ENCODE results near the gene RFX2.

Gene RFX2

GRCh38 chr19:5985098-5985783 lies 125.1 kb downstream of the RFX2 start:
- peaks cover 4% of the 10 kb centered on the region for H3K79me2 ChIP-seq (ENCODE audit: insufficient read depth, low read length)
- no peaks in the 10 kb centered on the region for H3K9me2 ChIP-seq (replicated peaks; ENCODE audit: insufficient read depth, low read length)
- H3K9ac ChIP-seq (ENCODE audit: low read length): no peak overlapping the region
- H3F3A ChIP-seq (ENCODE audit: insufficient read depth): 0 out of 2 replicates have a peak, but pooled peaks cover 2% of the 10 kb centered on the region
- H4K20me1 ChIP-seq (ENCODE audit: low read depth, low read length): no peaks in the 10 kb centered on the region
- no peak overlapping the region for H2AFZ ChIP-seq (ENCODE audit: low read depth, low read length, severe bottlenecking)
- H3K4me3 ChIP-seq (ENCODE audit: insufficient read depth, low read length, poor library complexity, severe bottlenecking): no peak overlapping the region
- no peak for TF ChIP-seq CTCF (IDR thresholded peaks at IDR 0.05; ENCODE audit: insufficient read depth, low read length, poor library complexity, severe bottlenecking)
- H3K4me2 ChIP-seq (ENCODE audit: low read depth, low read length, poor library complexity, severe bottlenecking): no peak overlapping the region
- H3K9me3 ChIP-seq (ENCODE audit: insufficient read depth, low read length): no peaks in the 10 kb centered on the region
- H3K27me3 ChIP-seq (ENCODE audit: low read length): no peaks in the 10 kb centered on the region
- H3K27ac ChIP-seq (ENCODE audit: low read depth, low read length): no peak overlapping the region
- H3K36me3 ChIP-seq (ENCODE audit: low read length): no peaks in the 10 kb centered on the region

GRCh38 chr19:5984600-5984999 lies 125.7 kb downstream of the RFX2 start:
- TF ChIP-seq CTCF (IDR thresholded peaks at IDR 0.05; ENCODE audit: insufficient read depth, low read length, poor library complexity, severe bottlenecking): no peak
- TF ChIP-seq EZH2phosphoT487 (conservative IDR thresholded peaks at IDR 0.05; ENCODE audit: low read length): no peak
- H3K36me3 ChIP-seq (ENCODE audit: low read length): no peaks in the 10 kb centered on the region
- no peaks in the 10 kb centered on the region for H3K9me2 ChIP-seq (replicated peaks; ENCODE audit: insufficient read depth, low read length)
- no peak overlapping the region for H3K4me3 ChIP-seq (ENCODE audit: insufficient read depth, low read length, poor library complexity, severe bottlenecking)
- no peaks in the 10 kb centered on the region for H4K20me1 ChIP-seq (ENCODE audit: low read depth, low read length)
- peaks cover 11% of the 10 kb centered on the region for H3K79me2 ChIP-seq (ENCODE audit: insufficient read depth, low read length)
- H3K27me3 ChIP-seq (ENCODE audit: low read length): no peaks in the 10 kb centered on the region
- no peak overlapping the region for H3K9ac ChIP-seq (ENCODE audit: low read length)
- H3F3A ChIP-seq (ENCODE audit: insufficient read depth): 0 out of 2 replicates have a peak, but pooled peaks cover 5% of the 10 kb centered on the region
- no peaks in the 10 kb centered on the region for H3K9me3 ChIP-seq (ENCODE audit: insufficient read depth, low read length)
- no peak overlapping the region for H3K27ac ChIP-seq (ENCODE audit: low read depth, low read length)
- H2AFZ ChIP-seq (ENCODE audit: low read depth, low read length, severe bottlenecking): no peak overlapping the region
- no peak overlapping the region for H3K4me2 ChIP-seq (ENCODE audit: low read depth, low read length, poor library complexity, severe bottlenecking)

- TF ChIP-seq CTCF (IDR thresholded peaks at IDR 0.05; ENCODE audit: insufficient read depth, low read length, poor library complexity, severe bottlenecking): no peak
- no peak for TF ChIP-seq EZH2phosphoT487 (conservative IDR thresholded peaks at IDR 0.05; ENCODE audit: low read length)
- Histone ChIP-seq H2AFZ (ENCODE audit: low read depth, low read length, severe bottlenecking) (no peak overlapping the region), H3K9me3 (ENCODE audit: insufficient read depth, low read length) (no peaks in the 10 kb centered on the region), H3K9me2 (replicated peaks; ENCODE audit: insufficient read depth, low read length) (no peaks in the 10 kb centered on the region), H3K27me3 (ENCODE audit: low read length) (no peaks in the 10 kb centered on the region), H3K4me2 (ENCODE audit: low read depth, low read length, poor library complexity, severe bottlenecking) (no peak overlapping the region), H3K9ac (ENCODE audit: low read length) (no peak overlapping the region), H3K27ac (ENCODE audit: low read depth, low read length) (no peak overlapping the region), H3K79me2 (ENCODE audit: insufficient read depth, low read length) (peaks cover 22% of the 10 kb centered on the region), H3F3A (ENCODE audit: insufficient read depth) (0 out of 2 replicates have a peak, but pooled peaks cover 8% of the 10 kb centered on the region), H3K4me3 (ENCODE audit: insufficient read depth, low read length, poor library complexity, severe bottlenecking) (no peak overlapping the region), H3K36me3 (ENCODE audit: low read length) (no peaks in the 10 kb centered on the region), H4K20me1 (ENCODE audit: low read depth, low read length) (no peaks in the 10 kb centered on the region)
Measured at GRCh38 chr19:5983367-5983955, 126.8 kb downstream of the RFX2 start.
